Endothelial cell of umbilical vein (primary cell): ENCODE data around the gene G6PC2. TPM values are rescaled to one million over a fixed set of nuclear protein-coding genes. Genes with fewer than 3 reads are reported as not detected.

ENCODE experiments used
- BruUV-seq: library from RNA; stranded (reverse); fragments of 400-500 nt; replicated peaks from 2 replicates; lab custom pipeline; 2021; lab: Mats Ljungman, UMichigan
- CTCF ChIA-PET: fragments of 300-600, 350-600 bp; sonication (Branson Sonifier 250); formaldehyde crosslinking; loops from one replicate; lab custom pipeline; 2021; ENCODE audit warnings: antibody characterized with exemption, inconsistent platforms; lab: Charles Lee
- POLR2A ChIA-PET: fragments of 300-600, 350-600 bp; sonication (Branson Sonifier 250); formaldehyde crosslinking; loops from one replicate; lab custom pipeline; 2021; ENCODE audit warnings: antibody characterized with exemption, inconsistent platforms; lab: Charles Lee
- DNase-seq: peaks from one replicate; pipeline ENCODE4 v3.0.0-alpha.2; 2011; ENCODE audit warnings: low read depth, low spot score
- FAIRE-seq: peaks from 2 replicates; lab custom pipeline; 2011; peaks lifted over from hg19 to GRCh38; lab: Jason Lieb, UNC
- H2AFZ ChIP-seq: 2 replicates; pipeline ENCODE4 v1.6.0; 2012; ENCODE audit warnings: low read depth, low read length, control low read depth, inconsistent platforms
- H3K27ac ChIP-seq: 2 replicates; pipeline ENCODE4 v1.5.1; 2011; ENCODE audit warnings: low read depth, mild to moderate bottlenecking, control low read depth, low read length, moderate library complexity; ENCODE audit not compliant: insufficient read depth
- H3K27me3 ChIP-seq, 2 experiments: 2 replicates each; pipeline versions ENCODE4 v1.6.0 to v1.6.1; 2011; ENCODE audit warnings: low read length in 2 of 2, mixed read lengths in 1 of 2; ENCODE audit not compliant: control insufficient read depth in 2 of 2, insufficient read depth in 2 of 2
- H3K36me3 ChIP-seq, 2 experiments: 2 replicates in 1 of 2; 3 replicates in 1 of 2; pipeline ENCODE4 v1.5.1; 2011; ENCODE audit warnings: low read length in 2 of 2, mild to moderate bottlenecking in 1 of 2, moderate library complexity in 1 of 2; ENCODE audit not compliant: control insufficient read depth in 2 of 2, insufficient read depth in 2 of 2; ENCODE audit errors: extremely low read depth in 1 of 2
- H3K4me1 ChIP-seq: 3 replicates; pipeline ENCODE4 v1.5.1; 2011; ENCODE audit warnings: mild to moderate bottlenecking, low read length; ENCODE audit not compliant: control insufficient read depth, insufficient read depth; ENCODE audit errors: extremely low read depth
- H3K4me2 ChIP-seq: 2 replicates; pipeline ENCODE4 v1.6.1; 2011; ENCODE audit warnings: low read length, control low read depth, mixed read lengths; ENCODE audit not compliant: insufficient read depth
- H3K4me3 ChIP-seq, 3 experiments: fragments of 200-600 bp in 1 of 3; sonication (generic), shearing (Covaris generic) in 1 of 3; replicated peaks in 1 of 3; 2 replicates each; pipeline ENCODE4 v1.5.1; 2011 to 2016; ENCODE audit warnings: control low read depth in 3 of 3, low read length in 3 of 3, mild to moderate bottlenecking in 2 of 3, inconsistent platforms in 1 of 3, low read depth in 1 of 3, moderate library complexity in 1 of 3; ENCODE audit not compliant: insufficient read depth in 1 of 3
- H3K79me2 ChIP-seq: 2 replicates; pipeline ENCODE4 v1.6.0; 2012; ENCODE audit warnings: low read length, inconsistent platforms; ENCODE audit not compliant: control insufficient read depth, insufficient read depth
- H3K9ac ChIP-seq: replicated peaks from 2 replicates; pipeline ENCODE3; 2011; ENCODE audit warnings: low read length, control low read depth; ENCODE audit not compliant: insufficient read depth; ENCODE audit errors: extremely low read depth
- H3K9me1 ChIP-seq: replicated peaks from 3 replicates; pipeline ENCODE4 v1.6.0; 2011; ENCODE audit warnings: mild to moderate bottlenecking, low read length; ENCODE audit not compliant: control insufficient read depth, insufficient read depth; ENCODE audit errors: extremely low read depth
- H3K9me3 ChIP-seq: replicated peaks from 2 replicates; pipeline ENCODE4 v1.5.1; 2012; ENCODE audit warnings: low read length, inconsistent platforms; ENCODE audit not compliant: control insufficient read depth, insufficient read depth
- H4K20me1 ChIP-seq: replicated peaks from 2 replicates; pipeline ENCODE3; 2011; ENCODE audit warnings: mild to moderate bottlenecking, low read length; ENCODE audit not compliant: control insufficient read depth, insufficient read depth; ENCODE audit errors: extremely low read depth
- EZH2 ChIP-seq: IDR thresholded peaks from 2 replicates; pipeline ENCODE4 v1.6.1; 2012; ENCODE audit warnings: borderline replicate concordance, low read depth, mild to moderate bottlenecking, moderate library complexity, low read length, inconsistent platforms; ENCODE audit not compliant: severe bottlenecking
- FOS ChIP-seq: IDR thresholded peaks from 2 replicates; pipeline ENCODE4 v1.6.1; 2011; ENCODE audit warnings: mild to moderate bottlenecking, low read length, moderate library complexity, borderline replicate concordance; ENCODE audit not compliant: insufficient read depth
- GATA2 ChIP-seq: IDR thresholded peaks from 2 replicates; pipeline ENCODE4 v1.7.0; 2011; ENCODE audit warnings: low read depth, mild to moderate bottlenecking, moderate library complexity, mixed read lengths, low read length; ENCODE audit not compliant: insufficient read length, insufficient read depth
- JUN ChIP-seq: IDR thresholded peaks from 2 replicates; pipeline ENCODE4 v1.6.1; 2011; ENCODE audit warnings: borderline replicate concordance, low read depth; ENCODE audit not compliant: insufficient read length, insufficient read depth
- MYC ChIP-seq: IDR thresholded peaks from one replicate; pipeline ENCODE4 v1.6.1; 2011; ENCODE audit warnings: mild to moderate bottlenecking, low read depth, low read length
- POLR2A ChIP-seq: IDR thresholded peaks from 2 replicates; pipeline ENCODE4 v1.6.1; 2012; ENCODE audit warnings: low read depth, mild to moderate bottlenecking, control low read depth, low read length
- POLR2AphosphoS5 ChIP-seq: IDR thresholded peaks from 2 replicates; pipeline ENCODE4 v1.6.1; 2012; ENCODE audit warnings: low read depth, mild to moderate bottlenecking, control low read depth, low read length, moderate library complexity; ENCODE audit not compliant: insufficient read depth
- dilution Hi-C: fragments of 300-500 bp; cut with MboI; formaldehyde crosslinking; loops from one replicate; pipeline ENCODE4 v1.15.0; 2019; ENCODE audit warnings: low sequenced_read_pairs; ENCODE audit not compliant: extremely low pct_ligation_motif_present
- intact Hi-C: fragments of 100-400 bp; cut with micrococcal nuclease; formaldehyde crosslinking; loops from one replicate; pipeline ENCODE4 v1.10.0; 2022
- polyA plus RNA-seq, 4 experiments: library from polyadenylated mRNA; depleted of rRNA in 3 of 4; stranded (reverse) in 3 of 4; unstranded in 1 of 4; fragments of >200 nt; gene quantifications; 2 replicates each; pipeline versions ENCODE4 v1.2.1 to v1.2.3, GENCODE V29; 2011 to 2012; ENCODE audit warnings: missing spikeins in 1 of 4
- total RNA-seq: library from RNA; stranded (reverse); gene quantifications from 2 replicates; pipeline ENCODE4 v1.2.3, GENCODE V29; 2021
- TF ChIP-seq, protein P1 (sequence below): IDR thresholded peaks from 2 replicates; pipeline ENCODE4 v1.6.1; 2011; ENCODE audit not compliant: insufficient read depth, insufficient read length
- TF ChIP-seq, protein P2 (sequence below), 2 donors: IDR thresholded peaks; 1 replicate in 1 of 2; 2 replicates in 1 of 2; pipeline ENCODE4 v1.5.1; 2011; ENCODE audit warnings: low read length in 2 of 2, mild to moderate bottlenecking in 2 of 2, moderate library complexity in 2 of 2, control low read depth in 1 of 2, inconsistent platforms in 1 of 2, low read depth in 1 of 2; ENCODE audit not compliant: insufficient read depth in 1 of 2; ENCODE audit errors: extremely low read depth in 1 of 2

Gene G6PC2
- total and polyA plus RNA-seq, 2 donors (not counting 3 experiments of a cell fraction or from before 2014, with no cell fraction given), result not detected

DNA sequence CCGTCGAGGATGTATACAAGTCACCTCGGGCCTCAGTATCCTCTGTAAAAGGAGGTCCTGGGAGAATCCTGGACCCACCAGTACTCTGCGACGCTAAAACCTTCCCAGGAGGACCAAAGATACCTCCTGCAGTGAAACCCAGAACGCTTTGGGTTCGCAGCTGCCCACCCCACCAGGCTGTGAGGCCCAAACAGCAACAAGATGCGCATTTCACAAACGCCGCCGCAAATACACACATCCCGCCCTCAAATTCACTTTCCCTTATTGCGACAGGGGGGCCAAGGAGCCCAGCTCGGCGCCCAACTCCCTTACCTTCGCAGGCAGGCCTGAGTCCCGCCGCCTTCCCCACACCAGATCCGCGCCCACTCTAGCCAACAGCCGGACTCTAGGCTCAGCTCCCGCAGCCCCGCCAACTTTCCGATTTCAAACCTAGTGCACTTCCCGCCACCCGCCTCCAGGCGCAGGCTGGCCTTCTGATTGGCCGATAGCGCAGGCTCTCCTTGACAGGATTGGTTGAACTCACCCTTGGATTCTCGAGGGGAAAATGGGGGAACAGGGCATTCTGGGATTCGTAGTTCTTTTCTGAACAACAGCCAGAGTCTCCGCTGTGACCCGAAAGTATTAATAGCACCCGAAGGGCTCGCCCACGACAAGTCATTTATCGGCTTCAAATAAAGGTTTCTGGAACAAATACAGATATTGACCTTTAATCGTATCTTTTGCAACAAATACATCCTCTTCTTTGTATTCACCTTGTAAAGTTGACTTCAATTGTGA is 10.9 kb upstream of the G6PC2 start, which contains the start of gene SPC25:
Gene SPC25 (minus strand): TSS at position 425 of the 777 bp plus-strand sequence. CDS start 911 bp downstream, outside the sequence.
- no TSS peak for BruUV-seq
- Histone ChIP-seq H3K9ac (peak within 1 kb of the TSS; percentile 70), H3K36me3 (no peaks in the 10 kb centered on the region), H3K4me2 (peak within 1 kb of the TSS; percentile 92), H3K27me3 (peaks cover 0 to 8% of the 10 kb centered on the region in 2 experiments), H3K4me1 (peaks cover 11% of the 10 kb centered on the region), H3K4me3 (peak within 1 kb of the TSS; percentile 62 to 80 (median 74)), H3K9me3 (no peaks in the 10 kb centered on the region), H3K9me1 (no peaks in the 10 kb centered on the region), H3K27ac (peak within 1 kb of the TSS; percentile 3), H4K20me1 (no peaks in the 10 kb centered on the region), H3K79me2 (peaks cover 12% of the 10 kb centered on the region), H2AFZ (peak within 1 kb of the TSS; percentile 92)
- FAIRE-seq, result peak; percentile 88
- peak; percentile 90 for DNase-seq
- TF ChIP-seq GATA2, result no peak
- TF ChIP-seq MYC, result no peak
- TF ChIP-seq POLR2A, result peak; percentile 31
- TF ChIP-seq, protein P1, sequence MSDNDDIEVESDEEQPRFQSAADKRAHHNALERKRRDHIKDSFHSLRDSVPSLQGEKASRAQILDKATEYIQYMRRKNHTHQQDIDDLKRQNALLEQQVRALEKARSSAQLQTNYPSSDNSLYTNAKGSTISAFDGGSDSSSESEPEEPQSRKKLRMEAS, result no peak
- peak; percentile 22 for TF ChIP-seq POLR2AphosphoS5
- no peak for TF ChIP-seq EZH2
- TF ChIP-seq JUN, result no peak
- TF ChIP-seq, protein P2, sequence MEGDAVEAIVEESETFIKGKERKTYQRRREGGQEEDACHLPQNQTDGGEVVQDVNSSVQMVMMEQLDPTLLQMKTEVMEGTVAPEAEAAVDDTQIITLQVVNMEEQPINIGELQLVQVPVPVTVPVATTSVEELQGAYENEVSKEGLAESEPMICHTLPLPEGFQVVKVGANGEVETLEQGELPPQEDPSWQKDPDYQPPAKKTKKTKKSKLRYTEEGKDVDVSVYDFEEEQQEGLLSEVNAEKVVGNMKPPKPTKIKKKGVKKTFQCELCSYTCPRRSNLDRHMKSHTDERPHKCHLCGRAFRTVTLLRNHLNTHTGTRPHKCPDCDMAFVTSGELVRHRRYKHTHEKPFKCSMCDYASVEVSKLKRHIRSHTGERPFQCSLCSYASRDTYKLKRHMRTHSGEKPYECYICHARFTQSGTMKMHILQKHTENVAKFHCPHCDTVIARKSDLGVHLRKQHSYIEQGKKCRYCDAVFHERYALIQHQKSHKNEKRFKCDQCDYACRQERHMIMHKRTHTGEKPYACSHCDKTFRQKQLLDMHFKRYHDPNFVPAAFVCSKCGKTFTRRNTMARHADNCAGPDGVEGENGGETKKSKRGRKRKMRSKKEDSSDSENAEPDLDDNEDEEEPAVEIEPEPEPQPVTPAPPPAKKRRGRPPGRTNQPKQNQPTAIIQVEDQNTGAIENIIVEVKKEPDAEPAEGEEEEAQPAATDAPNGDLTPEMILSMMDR (IDR thresholded peaks at IDR 0.05; ENCODE audit: extremely low read depth in 1 of 2, insufficient read depth in 1 of 2, low read depth in 1 of 2, low read length in 2 of 2), result no peak
- TF ChIP-seq FOS, result no peak
- intact Hi-C loops (loop anchor here (1.0 kb wide), 1 partner anchor 39 kb away; no protein-coding TSS in a partner anchor), dilution Hi-C loops (no loop called here)
- POLR2A ChIA-PET, result no interaction called here
- CTCF ChIA-PET, result no interaction called here
